AG04450 (cell line): ENCODE results near the gene PACSIN1. TPM values are rescaled to one million over a fixed set of nuclear protein-coding genes. Genes with fewer than 3 reads are reported as not detected.

Experiments used
- CTCF ChIA-PET: fragments of 300-600, 350-600 bp; formaldehyde crosslinking; extraction: SDS; loops from one replicate; lab custom pipeline; 2022; ENCODE audit warnings: antibody characterized with exemption, inconsistent platforms; lab: Charles Lee
- POLR2A ChIA-PET: fragments of 350-600 bp; formaldehyde crosslinking; extraction: SDS; loops from one replicate; lab custom pipeline; 2021; ENCODE audit warnings: antibody characterized with exemption, inconsistent platforms; lab: Yijun Ruan, JAX
- DNase-seq: peaks from one replicate; pipeline ENCODE4 v3.0.0-alpha.2; 2011; ENCODE audit warnings: low read depth, low spot score
- H3K27ac ChIP-seq: one replicate; pipeline ENCODE4 v1.5.1; 2012; ENCODE audit warnings: low read depth, low read length, control low read depth
- H3K27me3 ChIP-seq: one replicate; pipeline ENCODE4 v1.6.0; 2012; ENCODE audit warnings: low read length; ENCODE audit not compliant: control insufficient read depth, insufficient read depth
- H3K4me3 ChIP-seq: 2 replicates; pipeline ENCODE4 v1.5.1; 2011; ENCODE audit warnings: mild to moderate bottlenecking, low read depth, low read length, control low read depth
- H3K9me3 ChIP-seq: 2 replicates; pipeline ENCODE4 v1.5.1; 2012; ENCODE audit warnings: low read length; ENCODE audit not compliant: control insufficient read depth, insufficient read depth
- CTCF ChIP-seq: IDR thresholded peaks from 2 replicates; pipeline ENCODE4 v1.5.1; 2011; ENCODE audit warnings: low read depth, low read length, control low read depth, inconsistent platforms
- polyA plus RNA-seq: library from polyadenylated mRNA; depleted of rRNA; stranded (reverse); fragments of >200 nt; gene quantifications from 2 replicates; pipeline ENCODE4 v1.2.3, GENCODE V29; 2011

The PACSIN1 gene
- polyA plus RNA-seq, 1 experiment, result not detected

GRCh38 chr6:34536251-34536958 lies 70.5 kb downstream of the PACSIN1 start:
- DNase-seq, result no peak
- no peak overlapping the region for H3K4me3 ChIP-seq
- H3K27ac ChIP-seq, result no peak overlapping the region
- TF ChIP-seq CTCF, result no peak
- H3K9me3 ChIP-seq, result no peaks in the 10 kb centered on the region; the same call in 1 of the 2 replicates
- peaks cover 8% of the 10 kb centered on the region for H3K27me3 ChIP-seq
- CTCF ChIA-PET, result no interaction called here
- POLR2A ChIA-PET, result no interaction called here

GRCh38 chr6:34536959-34537848 lies 71.3 kb downstream of the PACSIN1 start:
- no peak for TF ChIP-seq CTCF
- H3K4me3 ChIP-seq, result no peak overlapping the region
- no peak for DNase-seq
- H3K27ac ChIP-seq, result no peak overlapping the region
- H3K27me3 ChIP-seq, result peaks cover 8% of the 10 kb centered on the region
- no peaks in the 10 kb centered on the region; the same call in 1 of the 2 replicates for H3K9me3 ChIP-seq
- CTCF ChIA-PET, result no interaction called here
- POLR2A ChIA-PET, result no interaction called here

- Histone ChIP-seq H3K9me3 (no peaks in the 10 kb centered on the region; the same call in 1 of the 2 replicates), H3K27ac (no peak overlapping the region), H3K4me3 (no peak overlapping the region), H3K27me3 (peaks cover 5% of the 10 kb centered on the region)
- no peak for TF ChIP-seq CTCF
- POLR2A ChIA-PET, result no interaction called here
- CTCF ChIA-PET, result no interaction called here
- no peak for DNase-seq
Measured at GRCh38 chr6:34537922-34538550, 72.2 kb downstream of the PACSIN1 start.

- H3K4me3 ChIP-seq, result no peak overlapping the region
- no peak for TF ChIP-seq CTCF
- no peak overlapping the region for H3K27ac ChIP-seq
- H3K27me3 ChIP-seq, result peaks cover 5% of the 10 kb centered on the region
- POLR2A ChIA-PET, result no interaction called here
- H3K9me3 ChIP-seq, result no peaks in the 10 kb centered on the region; the same call in 1 of the 2 replicates
- DNase-seq, result no peak
- CTCF ChIA-PET, result no interaction called here
Measured at GRCh38 chr6:34538581-34538980, 72.7 kb downstream of the PACSIN1 start.
